K562 treated with DMSO at 1 percent for 24 hours (cell line): ENCODE results near the gene SPNS3. TPM values are rescaled to one million over a fixed set of nuclear protein-coding genes. Genes with fewer than 3 reads are reported as not detected.

Experiments
- total RNA-seq: library from RNA; unstranded; fragments of 300-600 nt; gene quantifications from 2 replicates; pipeline ENCODE4 v1.2.3, GENCODE V29; 2022; ENCODE audit warnings: low read depth; ENCODE audit not compliant: insufficient read depth

The SPNS3 gene
- total RNA-seq: not detected in 2 replicates

GRCh38 chr17:4433515-4434031 lies at the start of gene SPNS3:
TSS of gene SPNS3 (plus strand) at chr17:4433940. CDS start at chr17:4433968, 28 bp downstream.

GRCh38 chr17:4498461-4499397 lies 65.0 kb downstream of the SPNS3 start, which contains the start of gene SPNS2:
TSS of gene SPNS2 (plus strand) at chr17:4498881. CDS start at chr17:4499048, 167 bp downstream.

Other genes starting within 250 kb of the SPNS3 start
- gene ANKFY1, start 170.0 kb upstream of the SPNS3 start, total RNA-seq: 15.2 and 17.2 TPM in 2 replicates
- gene UBE2G1, start 67.3 kb upstream of the SPNS3 start, total RNA-seq: 45.8 and 48.5 TPM in 2 replicates
- gene SPNS2, start 64.9 kb downstream of the SPNS3 start, total RNA-seq: 0.44 TPM in 1 of 2 replicates, not detected in the other
- gene MYBBP1A, start 121.4 kb downstream of the SPNS3 start, total RNA-seq: 17.8 and 18.5 TPM in 2 replicates
- gene GGT6, start 126.6 kb downstream of the SPNS3 start, total RNA-seq: not detected in 2 replicates
- gene SMTNL2, start 150.6 kb downstream of the SPNS3 start, total RNA-seq: not detected in 2 replicates
- gene ALOX15, start 207.7 kb downstream of the SPNS3 start, total RNA-seq: not detected in 2 replicates